HG03575 (cell line): ENCODE measurements around the gene C10orf67.

Experiments
- ATAC-seq: cut with Tn5 transposase; IDR thresholded peaks from one replicate; pipeline ENCODE4 v1.9.1; 2021; ENCODE audit not compliant: unreplicated experiment, insufficient number of reproducible peaks, low FRiP score; ENCODE audit errors: extremely low read depth

C10orf67 gene

GRCh38 chr10:23191764-23192711 is 152.6 kb downstream of the C10orf67 start, which contains the start of gene PTF1A:
Gene PTF1A, plus strand, starts transcription at chr10:23192312. Its CDS starts 219 bp downstream, at chr10:23192531.
- ATAC-seq = no peak

DNA sequence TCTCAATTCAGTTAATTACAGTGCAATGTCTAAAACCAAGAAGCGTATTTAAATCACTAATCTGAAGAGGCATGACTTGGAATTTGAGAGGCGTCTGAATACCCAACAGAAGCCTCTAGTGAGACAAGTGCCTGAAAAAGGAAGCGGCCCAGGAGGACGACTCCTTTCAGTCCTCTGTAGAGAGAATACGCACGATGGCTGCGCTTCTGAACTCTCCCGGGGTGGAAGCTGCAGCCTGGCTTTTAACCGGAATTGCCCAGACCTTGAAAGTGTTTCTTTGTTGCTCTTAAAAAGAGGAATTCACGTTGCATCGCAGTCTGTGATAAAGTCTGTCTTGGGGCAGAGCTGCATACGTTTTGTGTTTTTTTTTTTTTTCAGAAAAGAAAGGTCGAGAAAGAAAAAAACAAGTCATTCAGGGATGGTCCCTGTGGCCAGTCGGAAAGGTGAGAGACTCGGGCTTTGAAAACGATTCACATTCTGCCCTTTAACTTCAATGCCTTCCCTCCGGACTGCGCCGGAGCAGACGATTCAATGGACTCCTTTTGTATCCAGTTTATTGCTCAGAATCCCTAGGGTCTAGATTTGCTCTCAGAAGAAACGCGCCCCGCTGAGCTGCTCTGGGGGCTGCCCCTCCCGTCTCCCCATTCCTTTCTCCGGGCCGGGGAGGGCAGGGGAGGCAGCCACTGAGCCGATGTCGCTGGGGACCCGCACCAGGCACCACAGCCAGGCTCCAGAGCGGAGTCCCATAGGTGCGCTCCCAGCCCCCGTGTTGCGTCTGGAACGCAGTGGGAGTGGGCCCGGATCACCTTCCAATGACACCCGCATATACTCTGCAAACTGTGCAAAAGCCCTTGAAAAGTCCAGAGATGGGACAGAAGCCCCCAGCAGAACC is 153.5 kb downstream of the C10orf67 start:
- ATAC-seq = no peak

DNA sequence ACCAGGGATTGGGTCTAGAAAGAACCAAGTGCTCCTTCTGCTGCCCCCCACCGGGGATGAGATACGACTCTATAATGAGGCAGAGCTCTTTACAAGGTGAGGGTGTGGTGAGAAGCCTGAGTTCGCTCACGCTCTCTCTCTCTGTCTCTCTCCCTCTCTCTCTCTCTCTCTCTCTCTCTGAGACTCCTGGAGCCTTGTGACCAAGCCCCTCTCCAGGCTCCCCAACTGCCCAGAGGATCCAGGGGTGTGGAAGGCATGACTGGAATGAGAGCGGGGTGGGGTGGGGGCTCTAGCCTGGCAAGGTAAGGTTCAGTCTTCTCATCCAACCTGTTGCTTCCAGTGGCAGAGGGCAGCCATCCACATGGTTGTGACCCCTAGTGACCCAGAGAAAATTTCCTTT is 155.6 kb downstream of the C10orf67 start:
- no peak for ATAC-seq

DNA sequence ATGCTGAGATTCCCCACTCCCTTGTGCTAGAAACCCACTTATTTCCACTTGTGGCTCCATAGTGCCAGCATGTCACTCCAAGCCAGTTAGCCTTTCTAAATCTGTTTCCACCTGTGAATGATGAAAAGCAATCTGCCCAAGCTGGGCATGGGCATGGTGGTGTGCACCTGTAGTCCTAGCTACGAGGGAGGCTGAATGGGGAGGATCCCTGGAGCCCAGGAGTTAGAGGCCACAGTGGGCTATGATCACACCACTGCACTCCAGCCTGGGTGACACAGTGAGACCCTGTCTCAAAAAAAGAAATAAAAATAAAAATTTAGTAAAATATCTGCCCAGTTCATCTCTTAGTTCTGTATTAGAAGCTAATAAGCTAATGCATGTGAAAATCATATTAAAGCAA is 157.4 kb downstream of the C10orf67 start:
- ATAC-seq = no peak

DNA sequence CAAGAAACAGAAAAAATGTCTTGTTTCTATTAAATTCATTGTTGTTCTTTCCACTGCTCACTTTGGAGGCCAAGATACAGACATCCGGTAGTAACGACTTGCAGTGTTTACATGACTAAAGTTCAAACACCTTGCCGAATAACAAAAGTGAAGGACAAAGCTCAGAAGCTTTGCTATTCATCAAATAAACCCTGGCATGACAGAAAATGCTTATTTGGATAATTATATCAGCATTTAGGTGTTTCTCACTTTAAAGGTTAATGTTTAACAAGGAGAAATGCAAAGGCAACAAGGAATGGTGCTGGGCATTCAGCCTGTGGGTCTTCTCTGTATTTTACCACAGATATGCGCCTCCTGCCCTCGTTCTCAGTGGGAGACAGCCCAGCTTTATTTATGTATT is 157.9 kb downstream of the C10orf67 start:
- ATAC-seq = no peak

DNA sequence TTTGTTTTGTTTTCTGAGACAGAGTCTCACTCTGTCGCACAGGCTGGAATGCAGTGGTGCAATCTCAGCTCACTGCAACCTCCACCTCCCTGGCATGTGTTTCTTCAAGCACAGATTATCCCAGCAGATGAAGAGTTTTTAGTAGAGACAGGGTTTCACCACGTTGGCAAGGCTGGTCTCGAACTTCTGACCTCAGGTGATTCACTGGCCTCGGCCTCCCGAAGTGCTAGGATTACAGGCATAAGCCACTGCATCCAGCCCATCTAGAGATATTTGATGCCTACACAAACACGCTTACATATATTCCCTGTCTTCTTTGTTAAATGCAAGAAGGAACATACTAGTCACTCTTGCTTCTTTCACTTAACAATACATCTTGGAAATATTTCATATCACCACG is 158.4 kb downstream of the C10orf67 start:
- no peak for ATAC-seq

DNA sequence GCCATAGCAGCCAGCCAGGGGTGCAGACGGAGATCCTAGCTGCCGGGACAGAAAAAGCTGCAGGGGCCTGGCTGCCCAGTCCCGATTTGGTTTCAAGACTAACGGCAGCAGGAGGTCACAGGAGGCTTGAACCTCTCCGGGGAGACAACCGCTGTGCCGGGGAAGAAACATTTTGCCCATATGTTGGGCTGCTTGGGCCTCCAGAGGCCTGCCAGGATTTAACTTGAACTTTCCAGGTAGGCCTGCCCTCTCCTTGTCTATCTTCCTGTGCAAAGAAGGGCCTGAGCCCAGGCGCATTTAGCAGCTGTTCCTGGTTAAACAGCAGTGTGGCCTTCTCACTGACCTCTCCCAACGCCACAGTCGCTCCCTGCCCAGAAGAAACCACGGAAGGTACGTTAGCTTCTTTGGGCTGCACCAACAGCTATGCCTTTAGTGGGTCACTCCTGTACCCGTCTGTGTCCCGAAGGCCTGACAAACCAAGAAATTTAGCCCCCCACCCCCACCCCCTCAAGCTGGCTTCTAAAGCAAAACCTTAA is 169.6 kb downstream of the C10orf67 start:
- ATAC-seq = no peak

DNA sequence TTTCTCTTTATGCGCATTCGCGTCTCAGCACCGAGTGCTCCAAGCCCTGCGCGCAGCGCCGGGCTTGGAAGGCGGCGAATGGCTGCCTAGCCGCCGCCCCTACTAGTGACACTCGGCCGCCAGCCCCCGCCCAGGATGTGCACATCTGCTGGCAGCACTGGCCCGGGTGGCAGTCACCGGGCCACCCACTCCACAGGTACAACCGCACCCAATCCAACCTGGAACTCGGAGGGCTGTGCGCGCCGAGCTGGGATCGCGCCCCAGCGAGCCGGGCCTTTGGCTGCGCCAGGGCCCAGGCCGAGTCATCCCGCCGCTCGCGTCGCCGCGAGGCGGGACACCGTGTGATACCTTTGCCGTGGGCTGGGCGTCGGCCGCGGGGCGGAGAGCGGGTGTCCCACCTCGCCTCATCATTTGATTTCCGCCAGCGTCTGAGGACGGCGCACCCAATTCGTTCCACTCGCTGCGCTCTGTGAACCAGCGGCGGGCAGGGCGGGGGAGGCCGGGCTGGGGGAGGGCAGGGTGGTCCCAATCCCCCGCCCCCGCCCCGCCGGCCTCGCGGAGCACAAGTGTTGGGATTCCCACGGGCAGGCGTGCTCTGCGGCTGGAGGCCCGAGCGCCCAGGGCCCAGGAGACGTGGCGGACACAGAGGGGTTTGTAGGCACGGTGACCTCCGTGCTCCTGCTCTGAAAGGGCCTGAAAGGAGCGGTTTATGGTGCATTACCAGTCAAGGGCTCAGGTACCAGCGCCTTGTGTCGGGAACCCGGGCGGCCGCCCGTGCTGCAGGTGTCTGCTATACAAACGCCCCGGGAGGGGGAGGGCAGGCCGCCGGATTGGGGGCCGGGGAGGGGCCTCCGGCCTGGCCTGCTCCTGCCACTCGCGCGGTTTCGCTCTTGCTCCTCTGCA is 170.3 kb downstream of the C10orf67 start:
- no peak for ATAC-seq

GRCh38 chr10:23173214-23174073 is 171.2 kb downstream of the C10orf67 start:
- no peak for ATAC-seq

DNA sequence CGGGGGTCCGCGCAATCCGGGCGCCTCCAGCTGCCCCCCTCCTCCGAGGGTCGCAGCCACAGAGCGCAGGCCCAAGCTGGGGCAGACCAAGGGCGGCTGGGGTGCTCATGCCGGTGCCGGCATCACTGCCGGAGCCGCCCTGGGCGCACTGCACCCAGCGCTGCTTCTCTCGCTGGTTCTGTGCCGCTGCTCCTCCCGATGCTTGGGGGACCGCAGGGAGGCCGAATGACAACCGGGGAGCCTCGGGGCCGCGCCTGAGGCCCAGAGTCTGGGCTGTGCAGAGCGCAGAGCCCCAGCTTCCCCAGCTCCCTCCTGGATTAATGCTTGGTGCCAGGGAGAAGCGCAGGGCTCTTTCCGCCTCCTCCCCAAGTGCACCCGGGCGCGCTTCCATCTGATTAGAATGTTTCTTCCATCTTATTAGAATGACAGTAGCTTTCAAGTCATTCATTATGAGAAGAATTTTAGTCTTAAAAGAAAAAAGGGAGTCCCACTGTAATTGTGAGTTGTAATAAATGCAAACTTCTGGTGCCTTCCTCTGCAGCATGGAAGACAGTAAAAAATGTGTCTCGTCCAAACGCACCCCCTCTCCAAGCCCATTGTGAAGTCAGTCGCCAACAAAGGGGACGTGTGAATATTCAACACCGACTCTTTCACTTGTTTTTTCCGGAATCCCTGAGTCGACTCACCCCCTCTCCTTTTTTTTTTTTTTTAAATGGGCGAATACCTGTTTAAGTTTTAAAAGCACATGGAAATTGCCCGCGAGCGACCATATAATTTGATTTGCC is 172.0 kb downstream of the C10orf67 start:
- ATAC-seq = no peak

- ATAC-seq = no peak
Measured at GRCh38 chr10:23171232-23171876, 173.2 kb downstream of the C10orf67 start.

- no peak for ATAC-seq
Measured at GRCh38 chr10:23158370-23158769, 186.2 kb downstream of the C10orf67 start.

DNA sequence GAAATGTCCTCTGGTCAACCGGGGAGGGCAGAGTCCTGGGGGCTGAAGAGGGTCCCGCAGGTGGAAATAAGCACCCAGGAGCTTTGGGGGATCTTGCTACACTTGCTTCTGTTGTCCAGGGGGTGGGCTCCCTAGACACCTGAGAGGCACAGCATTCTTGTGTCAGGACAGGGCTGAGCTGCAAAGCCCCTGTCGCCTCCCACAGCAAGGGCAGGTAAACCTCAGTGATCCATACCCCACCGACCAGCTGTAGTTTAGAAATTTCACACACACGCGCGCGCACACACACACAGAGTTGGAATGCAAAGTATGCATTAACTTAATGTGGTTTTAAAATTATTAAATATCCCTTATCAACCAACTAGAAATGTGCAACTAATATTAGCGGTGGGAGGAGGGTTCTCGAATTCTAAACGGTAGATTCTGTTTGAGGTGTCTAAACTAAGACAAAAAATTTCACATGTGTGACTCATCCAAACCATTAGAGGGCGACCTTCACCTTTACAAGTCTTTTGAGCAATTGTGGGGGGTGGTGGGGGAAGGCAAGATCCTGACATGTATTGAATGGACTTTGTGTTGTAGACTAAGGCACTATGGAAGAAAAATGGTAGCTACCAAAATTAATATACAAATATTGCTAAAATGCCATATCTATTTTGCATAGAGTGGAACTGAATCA is 186.8 kb downstream of the C10orf67 start:
- ATAC-seq = no peak

- no peak for ATAC-seq
Measured at GRCh38 chr10:23157239-23157681, 187.3 kb downstream of the C10orf67 start.

DNA sequence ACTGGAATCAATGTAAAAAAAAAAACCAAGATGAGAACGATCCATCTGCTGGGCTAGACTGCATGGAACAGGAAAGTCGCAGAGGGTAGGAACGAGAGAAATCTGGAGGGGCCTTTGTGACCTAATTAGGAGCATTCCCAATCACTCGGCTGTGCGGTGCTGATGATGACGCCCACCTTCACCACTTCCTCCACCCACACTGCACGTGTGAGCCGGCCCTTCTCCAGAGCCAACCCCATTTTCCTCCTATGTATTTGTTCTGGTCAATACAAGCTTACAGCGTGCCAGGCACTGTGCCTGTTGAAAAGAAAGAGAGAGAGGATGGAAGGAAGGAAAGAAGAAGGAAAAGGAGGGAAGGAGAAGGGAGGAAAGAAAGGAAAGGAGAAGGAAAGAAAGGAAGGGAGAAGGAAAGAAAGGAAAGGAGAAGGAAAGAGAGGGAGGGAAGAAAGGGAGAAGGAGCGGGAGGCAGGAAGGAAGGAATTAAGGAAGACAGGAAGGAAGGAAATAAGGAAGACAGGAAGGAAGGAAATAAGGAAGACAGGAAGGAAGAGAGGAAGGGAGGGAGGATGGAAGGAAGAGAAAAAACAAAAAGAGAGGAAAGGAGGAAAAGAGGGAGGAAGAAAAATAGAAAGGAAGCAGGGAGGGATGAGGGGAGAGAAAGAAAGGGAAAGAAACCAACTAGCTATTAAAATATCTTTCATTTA is 188.0 kb downstream of the C10orf67 start:
- ATAC-seq = no peak
